ENCODE data around the gene TMEM59L. TPM values are rescaled to one million over a fixed set of nuclear protein-coding genes. Genes with fewer than 3 reads are reported as not detected.

The TMEM59L gene
- total and polyA plus RNA-seq, 9 of the 15 experiments (the other 6 are each of a cell fraction or from before 2014, with no cell fraction given): 0.37 TPM; not detected in 8

GRCh38 chr19:18636969-18637629 is 24.4 kb downstream of the TMEM59L start, which contains the start of gene KLHL26:
TSS of gene KLHL26 (plus strand) at chr19:18637028. CDS start at chr19:18637055, 27 bp downstream.
- POLR2A ChIA-PET: interaction anchor here (0.8 to 1.0 kb wide), 2 partner anchors 10 to 12 kb away, joined by 3 to 4 read pairs; no protein-coding TSS in a partner anchor
- H3K9ac ChIP-seq (ENCODE audit: insufficient read depth in 1 of 2, low read depth in 2 of 2, low read length in 2 of 2): peak within 1 kb of the TSS; percentile 87 to 98
- CTCF ChIA-PET (ENCODE audit: low intra/inter-chr PET ratio): no interaction called here
- no peaks in the 10 kb centered on the region for H3K9me3 ChIP-seq (replicated peaks; ENCODE audit: control insufficient read depth, insufficient read depth, low read depth, low read length)
- in situ Hi-C loops (cut with MboI) (no loop called here), intact Hi-C loops (cut with micrococcal nuclease) (loop anchor here (5.0 kb wide), 2 partner anchors 45 to 195 kb away; partner anchors contain the start of gene UPF1)
- H3K27ac ChIP-seq (ENCODE audit: extremely low read depth, low read depth, low read length): peak within 1 kb of the TSS; percentile 82
- ATAC-seq (no peak), FAIRE-seq (no peak), DNase-seq (ENCODE audit: extremely low read depth in 1 of 4, low spot score in 3 of 4) (no peak)
- H3K27me3 ChIP-seq (ENCODE audit: control insufficient read depth in 2 of 2, insufficient read depth in 2 of 2, low read length in 2 of 2): peaks cover 10 to 16% of the 10 kb centered on the region in 2 experiments; a peak in 4 of 5 replicates
- peaks cover 24% of the 10 kb centered on the region for H3K79me2 ChIP-seq (ENCODE audit: control insufficient read depth, insufficient read depth, low read length)
- H3K36me3 ChIP-seq (ENCODE audit: control insufficient read depth, insufficient read depth, low read length): no peaks in the 10 kb centered on the region
- peak within 1 kb of the TSS; percentile 100 for H3K4me3 ChIP-seq
- no TSS peak for BruUV-seq (replicated peaks)
- H3K4me1 ChIP-seq (replicated peaks in 1 of 2; ENCODE audit: control insufficient read depth in 2 of 2, insufficient read depth in 2 of 2, low read length in 2 of 2): peaks cover 4 to 25% of the 10 kb centered on the region in 2 experiments; a peak in 4 of 5 replicates
- 0 out of 2 replicates have a peak, but pooled peaks cover 3% of the 10 kb centered on the region for H4K20me1 ChIP-seq (replicated peaks; ENCODE audit: control insufficient read depth, insufficient read depth, low read length)
- H3K4me2 ChIP-seq (ENCODE audit: insufficient read depth, low read length): peak within 1 kb of the TSS; percentile 91
- H3K9me1 ChIP-seq (ENCODE audit: control insufficient read depth, insufficient read depth, low read length): no peaks in the 10 kb centered on the region
- peak within 1 kb of the TSS; percentile 98 for H2AFZ ChIP-seq (ENCODE audit: low read depth, low read length)
- under 1% methylated on average over 38 of the region's 47 CpGs for WGBS (ENCODE audit: insufficient coverage, low coverage, missing lambda C conversion rate)
- TF ChIP-seq CHAMP1 (IDR thresholded peaks at IDR 0.05) (no peak), MAZ (CRISPR knock-in tag; conservative IDR thresholded peaks at IDR 0.05 in 1 of 2, IDR thresholded peaks at IDR 0.05 in 1 of 2) (peak; percentile 31 to 32; a peak in 2 of 4 replicates), ATF7 (IDR thresholded peaks at IDR 0.05) (no peak), TAF15 (IDR thresholded peaks at IDR 0.05; ENCODE audit: low read depth, low read length) (no peak), CHCHD3 (CRISPR knock-in tag; IDR thresholded peaks at IDR 0.05) (no peak), NFRKB (IDR thresholded peaks at IDR 0.05; ENCODE audit: low read depth) (no peak), FOXJ2 (tag; IDR thresholded peaks at IDR 0.05) (no peak), CSDE1 (IDR thresholded peaks at IDR 0.05) (no peak), ARID2 (IDR thresholded peaks at IDR 0.05) (no peak), ZNF23 (CRISPR knock-in tag; IDR thresholded peaks at IDR 0.05) (no peak), ZBTB49 (CRISPR knock-in tag; IDR thresholded peaks at IDR 0.05; ENCODE audit: borderline replicate concordance) (no peak), MNT (conservative IDR thresholded peaks at IDR 0.05) (0 out of 4 replicates have a peak, but pooled peaks of 1 of the 2 experiments have one; percentile 41), HNRNPUL1 (IDR thresholded peaks at IDR 0.05; ENCODE audit: low read length) (no peak), HMGXB4 (CRISPR knock-in tag; IDR thresholded peaks at IDR 0.05) (no peak)
